K562 (cell line): ENCODE results near the gene USP4. TPM values are rescaled to one million over a fixed set of nuclear protein-coding genes. Genes with fewer than 3 reads are reported as not detected.

Source experiments
- ATAC-seq: fragments of 200-7000 bp; cut with Tn5 transposase; 3 replicates; pipeline ENCODE4 v1.9.1; 2020; ENCODE audit warnings: moderate library complexity
- BruUV-seq: library from RNA; stranded (reverse); fragments of 400-500 nt; replicated peaks from 2 replicates; lab custom pipeline; 2021; lab: Mats Ljungman, UMichigan
- CTCF ChIA-PET: fragments of 300-600 bp; formaldehyde crosslinking; extraction: SDS; loops from one replicate; lab custom pipeline; 2021; ENCODE audit warnings: low intra/inter-chr PET ratio; lab: Yijun Ruan, JAX
- POLR2A ChIA-PET: fragments of 300-600, 350-650 bp; sonication (Branson Sonifier 250); formaldehyde crosslinking; extraction: SDS; loops from one replicate; lab custom pipeline; 2021; ENCODE audit warnings: antibody characterized with exemption, inconsistent platforms; lab: Yijun Ruan, JAX
- DNase-seq, 4 experiments: peaks; one replicate each; pipeline versions ENCODE4 v3.0.0 to v3.0.0-alpha.2; 2011 to 2018; ENCODE audit warnings: low spot score in 3 of 4, mixed read lengths in 3 of 4; ENCODE audit errors: extremely low read depth in 1 of 4
- FAIRE-seq: peaks from 2 replicates; lab custom pipeline; 2011; peaks lifted over from hg19 to GRCh38; lab: Jason Lieb, UNC
- H2AFZ ChIP-seq: 2 replicates; pipeline ENCODE4 v1.6.0; 2011; ENCODE audit warnings: low read depth, low read length, control low read depth, inconsistent platforms
- H3K27ac ChIP-seq: fragments of 200-600 bp; 3 replicates; pipeline ENCODE4 v1.8.0; 2011; ENCODE audit warnings: low read depth, mild to moderate bottlenecking, control low read depth, inconsistent platforms, low read length, moderate library complexity, mixed read lengths; ENCODE audit errors: extremely low read depth
- H3K27me3 ChIP-seq, 2 experiments: fragments of 300-600 bp in 1 of 2; 2 replicates in 1 of 2; 3 replicates in 1 of 2; pipeline versions ENCODE4 v1.6.0 to v1.8.0; 2011; ENCODE audit warnings: inconsistent platforms in 2 of 2, low read length in 2 of 2, mild to moderate bottlenecking in 1 of 2, mixed read lengths in 1 of 2, moderate library complexity in 1 of 2; ENCODE audit not compliant: control insufficient read depth in 2 of 2, insufficient read depth in 2 of 2
- H3K36me3 ChIP-seq: fragments of 300-600 bp; 3 replicates; pipeline ENCODE4 v1.8.0; 2011; ENCODE audit warnings: mild to moderate bottlenecking, low read length, inconsistent platforms; ENCODE audit not compliant: control insufficient read depth, insufficient read depth
- H3K4me1 ChIP-seq, 2 experiments: fragments of 200-600 bp in 1 of 2; replicated peaks in 1 of 2; 2 replicates in 1 of 2; 3 replicates in 1 of 2; pipeline versions ENCODE4 v1.5.1 to v1.8.0; 2011; ENCODE audit warnings: inconsistent platforms in 2 of 2, low read length in 2 of 2, mild to moderate bottlenecking in 1 of 2, mixed read lengths in 1 of 2, moderate library complexity in 1 of 2; ENCODE audit not compliant: control insufficient read depth in 2 of 2, insufficient read depth in 2 of 2
- H3K4me2 ChIP-seq: 2 replicates; pipeline ENCODE4 v1.6.1; 2011; ENCODE audit warnings: low read length, control low read depth, inconsistent platforms, mixed read lengths; ENCODE audit not compliant: insufficient read depth
- H3K4me3 ChIP-seq: fragments of 200-600 bp; sonication (generic), shearing (Covaris generic); 2 replicates; pipeline ENCODE4 v1.5.1; 2016; ENCODE audit warnings: control low read depth, inconsistent platforms
- H3K79me2 ChIP-seq: fragments of 200-600 bp; 3 replicates; pipeline ENCODE4 v1.8.0; 2011; ENCODE audit warnings: low read length, inconsistent platforms; ENCODE audit not compliant: control insufficient read depth, insufficient read depth
- H3K9ac ChIP-seq, 2 experiments: 2 replicates each; pipeline versions ENCODE4 v1.6.0 to v1.6.1; 2011; ENCODE audit warnings: low read depth in 2 of 2, low read length in 2 of 2, control low read depth in 1 of 2, inconsistent platforms in 1 of 2, mild to moderate bottlenecking in 1 of 2, mixed read lengths in 1 of 2; ENCODE audit not compliant: insufficient read depth in 1 of 2
- H3K9me1 ChIP-seq: one replicate; pipeline ENCODE4 v1.6.0; 2011; ENCODE audit warnings: inconsistent platforms, mild to moderate bottlenecking, low read length, moderate library complexity; ENCODE audit not compliant: control insufficient read depth, insufficient read depth
- H3K9me3 ChIP-seq: replicated peaks from 2 replicates; pipeline ENCODE4 v1.5.1; 2011; ENCODE audit warnings: low read depth, low read length, inconsistent platforms; ENCODE audit not compliant: control insufficient read depth, insufficient read depth
- H4K20me1 ChIP-seq: replicated peaks from 2 replicates; pipeline ENCODE4 v1.6.1; 2011; ENCODE audit warnings: low read length, inconsistent platforms, mixed read lengths; ENCODE audit not compliant: control insufficient read depth, insufficient read depth
- BRCA1 ChIP-seq, 2 experiments: fragments of 450-650 bp in 1 of 2; sonication (generic) in 1 of 2; formaldehyde crosslinking in 1 of 2; IDR thresholded peaks; 2 replicates each; pipeline versions ENCODE4 v1.5.0 to v1.6.1; 2017 to 2020; ENCODE audit warnings: mild to moderate bottlenecking in 1 of 2, missing genetic modification reagents in 1 of 2
- DNMT1 ChIP-seq: fragments of 450-650 bp; IDR thresholded peaks from 2 replicates; pipeline ENCODE4 v1.6.1; 2016; ENCODE audit warnings: antibody characterized with exemption, mild to moderate bottlenecking
- MTA2 ChIP-seq: fragments of 450-650 bp; IDR thresholded peaks from 2 replicates; pipeline ENCODE4 v1.6.1; 2016; ENCODE audit warnings: low read depth
- RCOR1 ChIP-seq, 2 experiments: IDR thresholded peaks; 2 replicates each; pipeline ENCODE4 v1.6.1; 2012; ENCODE audit warnings: low read depth in 2 of 2, low read length in 2 of 2, borderline replicate concordance in 1 of 2, improper control_type of control experiment in 1 of 2
- ZNF3 ChIP-seq: fragments of 250-450 bp; sonication (Bioruptor Pico); IDR thresholded peaks from 2 replicates; pipeline ENCODE4 v1.5.0; 2021; ENCODE audit warnings: mild to moderate bottlenecking, moderate library complexity
- ZNF830 ChIP-seq: fragments of 250-450 bp; sonication (Bioruptor Pico); IDR thresholded peaks from 2 replicates; pipeline ENCODE4 v1.5.0; 2021; ENCODE audit warnings: mild to moderate bottlenecking
- WGBS: fragments of 100-300 bp; shearing (Covaris generic); methylation state at CpG from one replicate; pipeline ENCODE4 v1.1.6; 2016; ENCODE audit warnings: low coverage, mixed read lengths; ENCODE audit not compliant: insufficient coverage; ENCODE audit errors: missing lambda C conversion rate; 5-methylcytosine and 5-hydroxymethylcytosine counted together
- in situ Hi-C: fragments of 300-500 bp; cut with MboI; formaldehyde crosslinking; loops from 4 replicates; pipeline ENCODE4 v1.15.0; 2018; ENCODE audit warnings: inconsistent platforms, mixed read lengths
- intact Hi-C: fragments of 100-400 bp; cut with micrococcal nuclease; formaldehyde crosslinking; loops from 2 replicates; pipeline ENCODE4 v1.14.2; 2022
- polyA plus RNA-seq, 8 experiments: library from polyadenylated mRNA; depleted of rRNA in 4 of 8; stranded (reverse) in 5 of 8; unstranded in 3 of 8; fragments of >200 nt; fragmentation: Nextera tagmentation in 2 of 8; fragmentation: Illumina TruSeq in 1 of 8; extraction: Ambion mirVana in 2 of 8; extraction: Trizol in 1 of 8; gene quantifications; 2 replicates each; pipeline versions ENCODE4 v1.2.1 to v1.2.3, GENCODE V29; 2011 to 2014; ENCODE audit warnings: inconsistent platforms in 1 of 8, missing spikeins in 1 of 8
- total RNA-seq, 7 experiments: library from RNA; depleted of rRNA in 6 of 7; stranded (reverse); fragments of >200 nt in 6 of 7; fragmentation: Illumina TruSeq in 2 of 7; extraction: Trizol in 2 of 7; gene quantifications; 2 replicates each; pipeline versions ENCODE4 v1.2.1 to v1.2.3, GENCODE V29; 2011 to 2021; ENCODE audit warnings: low replicate concordance in 1 of 7
- TF ChIP-seq, protein P1 (sequence below): sonication (generic); formaldehyde crosslinking; IDR thresholded peaks from 2 replicates; pipeline ENCODE4 v1.8.0; 2022; ENCODE audit warnings: missing genetic modification reagents, mild to moderate bottlenecking, borderline replicate concordance
- TF ChIP-seq, protein P2 (sequence below): fragments of 450-650 bp; IDR thresholded peaks from 2 replicates; pipeline ENCODE4 v1.6.1; 2017; ENCODE audit warnings: antibody characterized with exemption, mild to moderate bottlenecking
- TF ChIP-seq, protein P3 (sequence below): fragments of 450-650 bp; formaldehyde crosslinking; IDR thresholded peaks from 2 replicates; pipeline ENCODE4 v1.4.0; 2022; ENCODE audit warnings: missing genetic modification characterization

The USP4 gene
- total and polyA plus RNA-seq, 9 of the 15 experiments (the other 6 are each of a cell fraction or from before 2014, with no cell fraction given), result 11.8 to 40.4 (median 22.9) TPM

DNA sequence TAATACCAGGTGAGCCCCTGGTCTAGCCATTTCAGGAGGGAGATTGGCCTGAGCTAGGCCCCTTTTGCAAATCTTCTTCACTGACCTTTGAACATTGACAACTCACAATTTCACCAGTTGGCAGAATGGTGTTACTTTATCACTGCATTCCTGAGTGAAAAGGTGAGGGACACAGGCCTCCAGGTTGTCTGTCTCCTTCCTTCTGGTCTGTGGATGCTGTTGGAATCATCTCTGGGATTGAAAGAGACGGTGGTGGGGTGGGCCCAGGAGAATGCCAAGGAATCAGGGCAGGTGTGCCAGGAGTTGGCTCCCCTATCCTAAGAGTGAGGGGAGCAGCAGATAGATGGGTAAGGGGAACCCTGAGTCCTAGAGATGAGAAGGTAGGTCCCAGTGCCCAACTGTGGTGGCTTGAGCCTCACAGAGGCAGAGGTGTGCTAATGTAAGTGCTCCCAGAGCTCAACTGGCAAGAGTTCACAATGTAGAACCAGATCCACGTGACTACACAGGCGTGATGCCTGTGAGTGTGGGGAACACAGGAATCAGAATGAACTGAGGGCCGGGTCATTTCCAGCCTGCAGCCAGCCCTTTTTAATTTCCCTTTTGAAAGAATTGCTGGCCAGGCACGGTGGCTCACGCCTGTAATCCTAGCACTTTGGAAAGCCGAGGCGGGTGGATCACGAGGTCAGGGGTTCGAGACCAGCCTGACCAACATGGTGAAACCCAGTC lies 74.0 kb downstream of the USP4 start (continued):
- TF ChIP-seq, protein P1, sequence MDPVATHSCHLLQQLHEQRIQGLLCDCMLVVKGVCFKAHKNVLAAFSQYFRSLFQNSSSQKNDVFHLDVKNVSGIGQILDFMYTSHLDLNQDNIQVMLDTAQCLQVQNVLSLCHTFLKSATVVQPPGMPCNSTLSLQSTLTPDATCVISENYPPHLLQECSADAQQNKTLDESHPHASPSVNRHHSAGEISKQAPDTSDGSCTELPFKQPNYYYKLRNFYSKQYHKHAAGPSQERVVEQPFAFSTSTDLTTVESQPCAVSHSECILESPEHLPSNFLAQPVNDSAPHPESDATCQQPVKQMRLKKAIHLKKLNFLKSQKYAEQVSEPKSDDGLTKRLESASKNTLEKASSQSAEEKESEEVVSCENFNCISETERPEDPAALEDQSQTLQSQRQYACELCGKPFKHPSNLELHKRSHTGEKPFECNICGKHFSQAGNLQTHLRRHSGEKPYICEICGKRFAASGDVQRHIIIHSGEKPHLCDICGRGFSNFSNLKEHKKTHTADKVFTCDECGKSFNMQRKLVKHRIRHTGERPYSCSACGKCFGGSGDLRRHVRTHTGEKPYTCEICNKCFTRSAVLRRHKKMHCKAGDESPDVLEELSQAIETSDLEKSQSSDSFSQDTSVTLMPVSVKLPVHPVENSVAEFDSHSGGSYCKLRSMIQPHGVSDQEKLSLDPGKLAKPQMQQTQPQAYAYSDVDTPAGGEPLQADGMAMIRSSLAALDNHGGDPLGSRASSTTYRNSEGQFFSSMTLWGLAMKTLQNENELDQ (CRISPR knock-in tag), result no peak
- TF ChIP-seq ZNF830 (no peak), MTA2 (no peak), RCOR1 (IDR thresholded peaks at IDR 0.05; ENCODE audit: borderline replicate concordance in 1 of 2, low read depth in 2 of 2, low read length in 2 of 2) (no peak), BRCA1 (IDR thresholded peaks at IDR 0.05) (no peak), BRCA1 (CRISPR knock-in tag; IDR thresholded peaks at IDR 0.05) (no peak)
- TF ChIP-seq, all 486 proteins: peak for 0

DNA sequence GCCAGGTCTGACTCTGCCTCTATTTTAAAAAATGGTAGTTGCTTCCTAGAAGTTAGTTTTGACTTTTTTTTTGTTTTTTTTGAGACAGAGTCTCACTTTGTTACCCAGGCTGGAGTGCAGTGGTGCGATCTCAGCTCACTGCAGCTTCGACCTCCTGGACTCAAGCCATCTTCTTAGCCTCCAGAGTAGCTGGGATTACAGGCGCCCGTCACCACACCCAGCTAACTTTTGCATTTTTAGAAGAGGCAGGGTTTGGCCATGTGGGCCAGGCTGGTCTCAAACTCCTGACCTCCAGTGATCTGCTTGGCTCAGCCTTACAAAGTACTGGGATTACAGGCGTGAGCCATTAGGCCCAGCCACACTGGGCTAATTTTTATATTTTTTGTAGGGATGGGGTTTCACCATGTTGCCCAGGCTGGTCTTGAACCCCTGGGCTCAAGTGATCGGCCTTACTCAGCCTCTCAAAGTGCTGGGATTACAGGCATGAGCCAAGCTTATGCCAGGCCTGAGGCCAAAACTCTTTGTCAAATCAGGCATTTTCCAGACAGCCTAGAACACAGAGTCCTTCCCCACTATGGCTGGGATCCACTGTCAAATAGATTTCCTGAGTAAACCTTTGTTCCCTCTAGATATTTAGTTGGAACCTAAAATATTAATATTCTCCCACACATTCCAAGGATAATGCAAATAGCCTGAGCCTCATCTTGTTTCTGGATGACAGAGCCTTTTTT lies 76.5 kb downstream of the USP4 start:
- Histone ChIP-seq H3K36me3 (no peaks in the 10 kb centered on the region), H3K9me3 (no peaks in the 10 kb centered on the region), H3K9ac (no peak overlapping the region), H3K79me2 (no peaks in the 10 kb centered on the region), H3K4me1 (no peaks in the 10 kb centered on the region), H3K27me3 (no peaks in the 10 kb centered on the region), H3K4me3 (no peak overlapping the region), H4K20me1 (no peaks in the 10 kb centered on the region), H3K9me1 (no peaks in the 10 kb centered on the region), H3K4me2 (no peak overlapping the region), H2AFZ (no peak overlapping the region), H3K27ac (no peak overlapping the region)
- DNase-seq (no peak), FAIRE-seq (no peak), ATAC-seq (no peak)
- POLR2A ChIA-PET, result interaction anchor here (0.5 to 0.7 kb wide), 2 partner anchors 53 to 180 kb away, joined by 3 read pairs; no protein-coding TSS in a partner anchor
- CTCF ChIA-PET, result no interaction called here
- in situ Hi-C loops, result no loop called here
- intact Hi-C loops, result no loop called here
- BruUV-seq, result no TSS peak
- WGBS, result 77% methylated on average over 3 of the region's 6 CpGs
- TF ChIP-seq ZNF3 (CRISPR knock-in tag) (no peak), DNMT1 (no peak)
- TF ChIP-seq, protein P2, sequence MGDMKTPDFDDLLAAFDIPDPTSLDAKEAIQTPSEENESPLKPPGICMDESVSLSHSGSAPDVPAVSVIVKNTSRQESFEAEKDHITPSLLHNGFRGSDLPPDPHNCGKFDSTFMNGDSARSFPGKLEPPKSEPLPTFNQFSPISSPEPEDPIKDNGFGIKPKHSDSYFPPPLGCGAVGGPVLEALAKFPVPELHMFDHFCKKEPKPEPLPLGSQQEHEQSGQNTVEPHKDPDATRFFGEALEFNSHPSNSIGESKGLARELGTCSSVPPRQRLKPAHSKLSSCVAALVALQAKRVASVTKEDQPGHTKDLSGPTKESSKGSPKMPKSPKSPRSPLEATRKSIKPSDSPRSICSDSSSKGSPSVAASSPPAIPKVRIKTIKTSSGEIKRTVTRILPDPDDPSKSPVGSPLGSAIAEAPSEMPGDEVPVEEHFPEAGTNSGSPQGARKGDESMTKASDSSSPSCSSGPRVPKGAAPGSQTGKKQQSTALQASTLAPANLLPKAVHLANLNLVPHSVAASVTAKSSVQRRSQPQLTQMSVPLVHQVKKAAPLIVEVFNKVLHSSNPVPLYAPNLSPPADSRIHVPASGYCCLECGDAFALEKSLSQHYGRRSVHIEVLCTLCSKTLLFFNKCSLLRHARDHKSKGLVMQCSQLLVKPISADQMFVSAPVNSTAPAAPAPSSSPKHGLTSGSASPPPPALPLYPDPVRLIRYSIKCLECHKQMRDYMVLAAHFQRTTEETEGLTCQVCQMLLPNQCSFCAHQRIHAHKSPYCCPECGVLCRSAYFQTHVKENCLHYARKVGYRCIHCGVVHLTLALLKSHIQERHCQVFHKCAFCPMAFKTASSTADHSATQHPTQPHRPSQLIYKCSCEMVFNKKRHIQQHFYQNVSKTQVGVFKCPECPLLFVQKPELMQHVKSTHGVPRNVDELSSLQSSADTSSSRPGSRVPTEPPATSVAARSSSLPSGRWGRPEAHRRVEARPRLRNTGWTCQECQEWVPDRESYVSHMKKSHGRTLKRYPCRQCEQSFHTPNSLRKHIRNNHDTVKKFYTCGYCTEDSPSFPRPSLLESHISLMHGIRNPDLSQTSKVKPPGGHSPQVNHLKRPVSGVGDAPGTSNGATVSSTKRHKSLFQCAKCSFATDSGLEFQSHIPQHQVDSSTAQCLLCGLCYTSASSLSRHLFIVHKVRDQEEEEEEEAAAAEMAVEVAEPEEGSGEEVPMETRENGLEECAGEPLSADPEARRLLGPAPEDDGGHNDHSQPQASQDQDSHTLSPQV, result no peak
- TF ChIP-seq, protein P3, sequence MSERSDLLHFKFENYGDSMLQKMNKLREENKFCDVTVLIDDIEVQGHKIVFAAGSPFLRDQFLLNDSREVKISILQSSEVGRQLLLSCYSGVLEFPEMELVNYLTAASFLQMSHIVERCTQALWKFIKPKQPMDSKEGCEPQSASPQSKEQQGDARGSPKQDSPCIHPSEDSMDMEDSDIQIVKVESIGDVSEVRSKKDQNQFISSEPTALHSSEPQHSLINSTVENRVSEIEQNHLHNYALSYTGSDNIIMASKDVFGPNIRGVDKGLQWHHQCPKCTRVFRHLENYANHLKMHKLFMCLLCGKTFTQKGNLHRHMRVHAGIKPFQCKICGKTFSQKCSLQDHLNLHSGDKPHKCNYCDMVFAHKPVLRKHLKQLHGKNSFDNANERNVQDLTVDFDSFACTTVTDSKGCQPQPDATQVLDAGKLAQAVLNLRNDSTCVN (CRISPR knock-in tag), result no peak
